GM10266 (cell line): ENCODE measurements around the gene DMC1.
A peak's percentile ranks its signal among the peaks of the same experiment; 100 is the strongest.
"Not testable (repeated sequence)": the region's sequence is repeated elsewhere in the genome, so short reads cannot be mapped to it uniquely, and the experiment has no call there.

ENCODE experiments used
- DNase-seq: peaks from one replicate; pipeline ENCODE4 v3.0.0; 2012; ENCODE audit errors: extremely low spot score
- TF ChIP-seq, protein P1 (sequence below): IDR thresholded peaks from 2 replicates; pipeline ENCODE4 v1.5.1; 2012; ENCODE audit warnings: mild to moderate bottlenecking, low read depth; ENCODE audit not compliant: control insufficient read depth, insufficient read depth; ENCODE audit errors: missing control alignments

Gene DMC1

GRCh38 chr22:38569972-38570778 is at the start of gene DMC1:
Gene DMC1 (minus strand): TSS chr22:38570183. CDS start chr22:38568256, 1,927 bp downstream.
- TF ChIP-seq, protein P1, sequence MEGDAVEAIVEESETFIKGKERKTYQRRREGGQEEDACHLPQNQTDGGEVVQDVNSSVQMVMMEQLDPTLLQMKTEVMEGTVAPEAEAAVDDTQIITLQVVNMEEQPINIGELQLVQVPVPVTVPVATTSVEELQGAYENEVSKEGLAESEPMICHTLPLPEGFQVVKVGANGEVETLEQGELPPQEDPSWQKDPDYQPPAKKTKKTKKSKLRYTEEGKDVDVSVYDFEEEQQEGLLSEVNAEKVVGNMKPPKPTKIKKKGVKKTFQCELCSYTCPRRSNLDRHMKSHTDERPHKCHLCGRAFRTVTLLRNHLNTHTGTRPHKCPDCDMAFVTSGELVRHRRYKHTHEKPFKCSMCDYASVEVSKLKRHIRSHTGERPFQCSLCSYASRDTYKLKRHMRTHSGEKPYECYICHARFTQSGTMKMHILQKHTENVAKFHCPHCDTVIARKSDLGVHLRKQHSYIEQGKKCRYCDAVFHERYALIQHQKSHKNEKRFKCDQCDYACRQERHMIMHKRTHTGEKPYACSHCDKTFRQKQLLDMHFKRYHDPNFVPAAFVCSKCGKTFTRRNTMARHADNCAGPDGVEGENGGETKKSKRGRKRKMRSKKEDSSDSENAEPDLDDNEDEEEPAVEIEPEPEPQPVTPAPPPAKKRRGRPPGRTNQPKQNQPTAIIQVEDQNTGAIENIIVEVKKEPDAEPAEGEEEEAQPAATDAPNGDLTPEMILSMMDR, result no peak

DNA sequence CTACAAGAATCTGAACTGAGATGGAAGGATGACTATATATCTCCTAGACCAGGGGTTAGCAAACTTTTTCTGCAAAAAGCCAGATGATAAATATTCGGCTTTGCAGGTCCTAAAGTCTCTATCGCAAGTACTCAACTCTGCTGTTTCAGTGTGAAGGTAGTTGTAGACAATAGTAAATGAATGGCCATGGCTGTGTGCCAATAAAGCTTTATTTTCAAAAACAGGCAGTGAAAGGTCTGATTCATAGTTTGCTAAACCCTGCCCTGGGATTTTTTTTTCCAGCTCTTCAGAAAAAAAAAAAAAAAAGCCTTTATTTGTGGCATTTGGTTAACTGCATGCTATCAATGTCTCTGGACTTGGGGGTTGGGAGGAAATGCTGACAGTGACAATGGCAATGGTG is 48.7 kb upstream of the DMC1 start:
- TF ChIP-seq, protein P1, result no peak
- DNase-seq, result no peak

More at GRCh38 chr22:38569972-38570778, at the start of gene DMC1:
- peak; percentile 98 for DNase-seq

DNA sequence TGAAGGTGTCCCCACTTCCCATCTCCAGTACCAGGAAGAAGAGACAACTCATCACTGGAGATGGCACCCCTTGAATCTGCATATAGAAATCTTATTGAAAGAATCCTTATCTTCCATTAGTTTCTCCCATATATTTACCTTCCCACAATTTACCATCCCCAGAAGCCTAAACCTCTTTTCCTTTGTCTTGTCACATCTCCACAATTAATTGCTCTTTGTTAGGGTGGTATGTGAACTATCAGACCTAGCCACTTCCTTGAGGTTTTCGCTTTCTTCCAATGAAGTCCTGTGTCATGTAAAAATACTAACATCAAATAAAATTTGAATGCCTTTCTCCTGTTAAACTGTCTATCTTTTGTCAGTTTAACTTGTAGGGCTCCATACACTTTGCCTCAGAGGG is 48.3 kb upstream of the DMC1 start:
- TF ChIP-seq, protein P1, result no peak
- no peak for DNase-seq

- DNase-seq, result not testable (repeated sequence)
Measured at GRCh38 chr22:38615064-38615405, 45.1 kb upstream of the DMC1 start.

DNA sequence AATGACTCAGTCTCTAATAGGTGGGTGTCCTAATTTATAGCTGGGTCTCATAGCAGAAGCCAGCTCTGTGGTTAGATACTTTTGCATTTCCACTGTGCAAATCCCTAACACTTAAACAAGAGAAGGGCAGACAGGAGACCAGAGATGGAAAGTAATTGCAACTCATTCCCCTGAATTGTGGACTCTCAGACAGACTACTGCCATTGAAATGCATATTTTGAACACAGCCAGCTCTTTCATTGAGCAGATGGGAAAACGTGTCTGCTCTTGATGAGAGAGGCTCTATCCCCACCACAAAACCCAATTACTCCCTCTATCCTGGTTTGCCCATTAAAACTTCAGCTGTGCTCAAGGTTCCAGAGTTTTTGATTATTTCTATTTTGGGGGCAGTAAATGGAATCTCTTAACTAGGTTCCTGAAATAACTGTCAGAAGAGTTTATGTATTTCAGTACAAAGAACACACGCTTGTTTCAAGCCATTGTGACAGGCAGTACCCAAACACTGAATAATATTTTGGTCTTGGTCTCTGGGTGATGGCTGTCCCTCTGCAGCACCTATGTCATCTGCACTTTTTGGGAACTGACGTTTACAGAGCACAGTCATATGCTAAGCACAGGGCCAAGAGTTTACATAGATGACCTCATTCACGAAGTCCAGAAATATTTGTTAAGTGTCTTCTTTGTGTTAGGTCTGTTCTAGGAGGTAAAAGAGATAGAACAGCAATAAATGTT is 44.5 kb upstream of the DMC1 start:
- TF ChIP-seq, protein P1, result no peak
- no peak for DNase-seq

DNA sequence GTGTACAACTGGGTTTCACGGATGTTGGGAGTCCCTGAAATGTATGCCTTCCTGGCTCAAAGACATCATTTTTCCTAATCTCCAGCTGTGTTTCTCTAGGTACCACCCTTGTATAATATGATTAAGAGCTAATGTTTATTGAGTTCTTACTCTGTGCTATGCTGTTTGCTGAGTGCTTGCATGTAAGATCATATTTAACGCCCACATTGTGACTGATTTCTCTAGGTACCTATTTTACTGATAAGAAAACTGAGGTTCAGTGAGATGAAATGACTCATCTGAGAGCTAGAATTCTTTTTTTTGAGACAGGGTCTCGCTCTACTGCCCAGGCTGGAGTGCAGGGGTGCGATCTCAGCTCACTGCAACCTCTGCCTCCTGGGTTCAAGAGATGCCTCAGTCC is 43.6 kb upstream of the DMC1 start:
- TF ChIP-seq, protein P1, result no peak
- no peak for DNase-seq

- TF ChIP-seq, protein P1, result no peak
- no peak for DNase-seq
Measured at GRCh38 chr22:38612217-38613006, 42.4 kb upstream of the DMC1 start.
